ENCODE measurements around the gene ME3.
"Not testable (repeated sequence)": the region's sequence is repeated elsewhere in the genome, so short reads cannot be mapped to it uniquely, and the experiment has no call there.

The ME3 gene

GRCh38 chr11:86587264-86588193 is 84.9 kb downstream of the ME3 start:
- DNase-seq (ENCODE audit: low read depth) = no peak

- no peak for DNase-seq (ENCODE audit: low read depth)
Measured at GRCh38 chr11:86586307-86586706, 86.1 kb downstream of the ME3 start.

DNA sequence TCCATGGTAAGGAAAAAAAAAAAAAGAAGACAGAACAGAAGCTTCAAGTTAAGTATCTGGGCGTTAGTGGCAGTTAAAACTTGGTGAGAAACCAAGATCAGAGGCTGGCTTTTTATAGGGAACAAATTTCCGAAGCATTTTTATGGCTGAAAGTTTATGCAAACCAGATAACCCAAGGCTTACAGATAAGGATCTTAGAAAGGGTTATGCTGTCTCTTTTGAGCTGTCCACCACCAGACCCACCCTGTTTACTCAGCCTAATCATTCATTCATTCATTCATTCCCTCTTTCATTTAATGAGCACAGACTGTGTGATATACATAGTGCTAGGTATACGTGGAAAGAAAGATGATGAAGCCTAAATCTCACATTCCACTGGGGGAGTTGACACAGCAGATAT is 89.5 kb downstream of the ME3 start:
- no peak for DNase-seq (ENCODE audit: low read depth)

DNA sequence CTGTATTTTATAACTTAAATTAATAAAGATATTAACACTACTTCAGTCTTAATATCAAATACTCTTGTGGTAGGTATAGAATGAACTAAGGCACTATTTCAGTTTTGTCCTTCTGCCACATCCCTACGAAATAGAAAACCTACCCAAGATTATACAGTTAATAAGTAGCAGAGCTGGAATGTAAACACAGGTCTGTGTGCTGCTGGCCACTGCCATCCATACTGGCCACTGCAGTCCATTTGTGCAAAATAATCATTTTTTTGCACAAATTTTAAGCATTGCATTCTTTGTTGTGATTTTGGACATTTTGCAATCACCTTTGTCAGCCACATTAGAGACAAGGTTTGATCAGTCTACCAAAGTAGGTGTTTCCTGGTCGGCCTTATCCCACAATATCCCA is 91.9 kb downstream of the ME3 start:
- DNase-seq (ENCODE audit: low read depth) = no peak

GRCh38 chr11:86579406-86579731 is 93.0 kb downstream of the ME3 start:
- no peak for DNase-seq (ENCODE audit: low read depth)

- no peak for DNase-seq (ENCODE audit: low read depth)
Measured at GRCh38 chr11:86578727-86579405, 93.5 kb downstream of the ME3 start.

GRCh38 chr11:86577644-86578636 is 94.5 kb downstream of the ME3 start:
- no peak for DNase-seq (ENCODE audit: low read depth)

DNA sequence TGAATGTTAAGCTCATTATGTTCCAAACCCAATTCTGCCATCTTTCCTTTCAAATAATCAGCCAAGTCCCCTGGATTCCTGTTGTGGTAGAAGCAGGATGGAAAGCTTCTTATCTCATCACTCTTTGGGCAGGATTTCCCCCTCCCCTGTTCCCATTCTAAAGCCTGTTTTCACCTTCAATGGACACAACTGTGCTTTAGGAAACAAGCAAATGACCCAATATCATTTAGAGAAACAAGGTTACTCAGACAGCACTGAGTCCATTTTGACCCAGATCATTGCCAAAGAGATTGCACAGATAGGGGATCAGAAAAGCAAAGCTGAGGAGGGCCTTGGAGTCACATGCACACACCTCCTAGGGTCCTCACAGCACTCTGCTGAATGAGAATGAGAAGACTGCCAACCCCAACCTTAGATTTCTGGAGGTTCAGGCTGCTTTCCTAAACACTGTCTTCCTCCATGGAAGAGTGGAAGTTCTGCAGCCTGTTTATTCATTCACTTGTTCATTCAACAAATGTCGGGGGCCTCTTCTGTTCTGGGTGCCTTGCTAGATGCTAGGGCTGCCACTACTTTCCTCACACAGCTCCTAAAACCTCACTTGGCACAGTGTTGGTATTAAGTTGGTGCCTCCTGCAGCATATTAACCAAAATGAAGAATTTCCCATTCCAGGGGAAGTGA is 95.3 kb downstream of the ME3 start:
- no peak for DNase-seq (ENCODE audit: low read depth)

DNA sequence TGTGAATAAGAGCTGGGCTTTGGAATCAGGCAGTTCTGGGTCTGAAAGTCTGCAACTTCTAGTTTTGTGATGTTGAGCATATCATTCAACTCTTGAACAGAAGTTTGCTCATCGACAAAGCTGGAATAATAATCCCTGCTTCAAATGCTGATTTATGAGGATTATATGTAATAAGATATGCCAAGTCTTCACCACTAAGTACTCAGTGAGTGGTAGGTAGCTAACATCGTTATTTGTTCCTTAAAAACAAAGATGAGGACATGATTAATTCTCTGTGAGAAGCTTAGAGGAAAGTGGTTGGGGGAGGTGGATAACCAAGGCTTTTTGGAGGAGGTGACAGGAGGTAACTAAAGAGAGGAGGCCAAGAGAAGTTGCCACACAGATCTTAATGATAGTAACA is 96.5 kb downstream of the ME3 start:
- no peak for DNase-seq (ENCODE audit: low read depth)

GRCh38 chr11:86575208-86575855 is 97.1 kb downstream of the ME3 start:
- DNase-seq (ENCODE audit: low read depth) = no peak

- no peak for DNase-seq (ENCODE audit: low read depth)
Measured at GRCh38 chr11:86574493-86575207, 97.8 kb downstream of the ME3 start.

DNA sequence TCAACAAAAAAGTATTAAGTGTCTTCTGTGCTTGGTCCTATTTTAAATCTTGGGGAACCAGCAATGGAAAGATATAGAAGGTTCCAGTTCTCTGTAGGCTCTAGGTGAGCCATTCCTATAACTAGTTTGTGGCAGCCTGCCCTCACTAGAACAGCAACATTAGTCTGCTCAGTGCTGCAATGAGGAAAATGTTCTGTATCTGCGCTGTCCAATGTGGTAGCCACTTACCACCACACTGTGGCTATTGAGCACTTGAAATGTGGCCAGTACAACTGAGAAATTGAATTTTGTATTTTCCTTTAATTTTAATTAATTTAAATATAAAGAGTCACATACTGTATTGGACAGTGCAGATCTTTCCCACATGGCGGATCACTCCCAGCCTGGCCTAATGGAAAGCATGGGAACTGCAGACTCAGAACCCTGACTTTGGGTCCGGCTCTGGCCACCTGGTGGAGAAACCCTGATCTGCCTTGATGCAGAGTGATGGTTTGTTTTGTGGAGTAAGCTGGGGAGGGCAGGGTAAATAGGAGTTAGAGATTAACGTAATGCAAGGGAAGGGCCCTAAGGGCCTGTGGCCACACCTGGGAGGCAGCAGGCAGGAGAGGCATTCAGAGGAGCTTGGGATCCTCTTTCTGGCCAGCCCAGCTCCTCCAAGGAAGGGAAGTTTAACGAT is 101.0 kb downstream of the ME3 start:
- no peak for DNase-seq (ENCODE audit: low read depth)

- no peak for DNase-seq (ENCODE audit: low read depth)
Measured at GRCh38 chr11:86570451-86570850, 102.0 kb downstream of the ME3 start.

- DNase-seq (ENCODE audit: low read depth) = no peak
Measured at GRCh38 chr11:86570020-86570419, 102.4 kb downstream of the ME3 start.

DNA sequence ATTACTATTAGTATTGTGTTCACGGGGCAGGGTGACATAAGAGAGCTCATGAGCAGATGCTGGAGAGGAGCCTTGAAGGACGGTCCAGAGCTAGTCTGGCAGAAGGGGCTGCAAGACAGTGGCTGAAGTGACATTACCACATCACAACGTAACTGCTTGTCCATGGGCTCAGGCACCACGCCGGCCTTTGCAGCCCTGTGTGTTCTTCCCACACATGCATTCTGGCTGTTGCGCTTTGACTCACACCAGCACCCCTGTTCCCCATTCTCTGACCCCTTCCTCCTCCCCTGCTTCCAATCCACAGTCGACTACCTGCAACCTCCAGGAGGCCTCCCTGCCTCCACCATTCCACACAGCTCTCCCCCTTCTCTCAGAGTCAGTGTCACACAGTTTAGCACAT is 103.3 kb downstream of the ME3 start:
- no peak for DNase-seq (ENCODE audit: low read depth)

DNA sequence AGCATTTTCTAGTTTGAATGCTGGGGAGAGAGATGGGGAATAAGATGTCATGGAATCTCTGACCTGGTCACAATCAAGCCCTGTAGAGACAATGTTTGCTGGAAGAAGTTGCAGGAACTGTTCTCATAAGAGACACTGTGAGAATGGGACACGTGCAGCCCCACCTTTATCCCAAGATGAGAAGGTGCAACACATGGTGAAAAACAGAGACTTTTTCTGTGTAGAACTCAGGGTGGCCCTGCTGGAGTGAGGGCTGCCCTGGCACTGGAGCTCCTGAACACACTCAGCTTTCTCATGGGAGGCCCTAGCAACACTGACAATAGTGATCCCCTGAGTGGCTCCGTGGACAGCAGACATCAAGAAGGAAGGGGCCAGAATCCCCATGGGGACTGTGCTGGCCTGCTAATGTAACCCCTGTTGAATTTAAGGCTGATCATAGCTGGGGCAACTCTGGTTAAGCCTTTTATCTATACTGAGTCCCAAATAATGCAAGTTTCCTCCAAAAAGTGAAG is 106.6 kb downstream of the ME3 start:
- no peak for DNase-seq (ENCODE audit: low read depth)

DNA sequence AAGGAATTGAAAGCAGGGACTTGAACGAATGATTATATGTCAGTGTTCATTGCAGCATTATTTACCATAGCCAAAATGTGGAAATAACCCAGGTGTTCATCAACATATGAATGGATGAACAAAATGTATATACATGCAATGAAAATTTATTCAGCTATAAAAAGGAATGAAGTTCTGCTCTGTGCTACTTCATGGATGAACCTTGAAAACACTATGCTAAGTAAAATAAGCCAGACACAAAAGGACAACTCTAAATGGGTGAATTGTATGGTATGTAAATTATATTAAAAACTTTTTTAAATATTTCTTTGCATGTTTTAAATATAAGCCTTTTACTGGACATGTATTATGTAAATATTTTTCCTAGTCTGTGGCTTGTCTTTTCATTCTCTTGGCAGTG is 107.0 kb downstream of the ME3 start:
- no peak for DNase-seq (ENCODE audit: low read depth)

DNA sequence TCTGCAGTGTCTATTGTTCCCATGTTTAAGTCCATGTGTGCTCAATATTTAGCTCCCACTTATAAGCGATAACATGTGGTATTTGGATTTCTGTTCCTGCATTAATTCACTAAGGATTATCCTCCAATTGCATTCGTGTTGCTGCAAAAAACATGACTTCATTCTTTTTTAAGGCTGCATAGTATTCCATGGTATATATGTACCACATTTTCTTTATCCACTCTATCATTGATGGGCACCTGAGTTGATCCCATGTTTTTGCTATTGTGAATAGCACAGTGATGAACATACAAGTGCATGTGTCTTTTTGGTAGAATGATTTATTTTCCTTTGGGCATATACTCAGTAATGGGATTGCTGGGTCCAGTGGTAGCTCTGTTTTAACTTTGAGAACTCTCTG is 109.6 kb downstream of the ME3 start:
- not testable (repeated sequence) for DNase-seq (ENCODE audit: low read depth)

- no peak for DNase-seq (ENCODE audit: low read depth)
Measured at GRCh38 chr11:86559311-86559945, 113.0 kb downstream of the ME3 start.

Measured in activated T-helper 9 cell treated with anti-CD3 and anti-CD28 coated beads, Interleukin-2, amount 50 U/mL, for 16 hours (primary cell).